NK-92 treated with Interleukin-12 subunit alpha and Interleukin-12 subunit beta, amount 100 ng/mL, for 24 hours (cell line): Measurements from ENCODE around the gene CDC42EP1.

Source experiments
- DNase-seq: peaks from one replicate; lab custom pipeline; 2025; lab: John Stamatoyannopoulos, UW

CDC42EP1 gene

DNA sequence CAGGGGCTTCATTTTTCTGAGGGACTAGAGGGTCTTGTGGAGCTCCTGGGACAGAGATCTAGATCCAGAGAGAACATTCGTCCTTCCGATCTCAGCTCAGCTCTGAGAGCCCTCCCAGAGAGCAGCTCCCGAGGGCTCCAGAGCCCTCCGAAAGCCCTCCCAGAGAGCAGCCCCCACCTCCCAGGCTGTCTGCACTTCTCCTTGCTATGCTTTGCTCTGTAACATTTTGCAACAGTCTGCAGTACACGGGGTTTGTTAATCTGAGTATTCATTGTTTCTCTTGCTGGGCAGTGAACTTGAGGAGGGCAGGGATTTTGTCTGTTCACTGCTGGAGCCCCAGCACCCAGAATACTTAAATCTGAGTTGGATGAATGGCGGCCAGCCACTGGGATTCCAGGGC is 50.9 kb downstream of the CDC42EP1 start:
- DNase-seq = no peak

DNA sequence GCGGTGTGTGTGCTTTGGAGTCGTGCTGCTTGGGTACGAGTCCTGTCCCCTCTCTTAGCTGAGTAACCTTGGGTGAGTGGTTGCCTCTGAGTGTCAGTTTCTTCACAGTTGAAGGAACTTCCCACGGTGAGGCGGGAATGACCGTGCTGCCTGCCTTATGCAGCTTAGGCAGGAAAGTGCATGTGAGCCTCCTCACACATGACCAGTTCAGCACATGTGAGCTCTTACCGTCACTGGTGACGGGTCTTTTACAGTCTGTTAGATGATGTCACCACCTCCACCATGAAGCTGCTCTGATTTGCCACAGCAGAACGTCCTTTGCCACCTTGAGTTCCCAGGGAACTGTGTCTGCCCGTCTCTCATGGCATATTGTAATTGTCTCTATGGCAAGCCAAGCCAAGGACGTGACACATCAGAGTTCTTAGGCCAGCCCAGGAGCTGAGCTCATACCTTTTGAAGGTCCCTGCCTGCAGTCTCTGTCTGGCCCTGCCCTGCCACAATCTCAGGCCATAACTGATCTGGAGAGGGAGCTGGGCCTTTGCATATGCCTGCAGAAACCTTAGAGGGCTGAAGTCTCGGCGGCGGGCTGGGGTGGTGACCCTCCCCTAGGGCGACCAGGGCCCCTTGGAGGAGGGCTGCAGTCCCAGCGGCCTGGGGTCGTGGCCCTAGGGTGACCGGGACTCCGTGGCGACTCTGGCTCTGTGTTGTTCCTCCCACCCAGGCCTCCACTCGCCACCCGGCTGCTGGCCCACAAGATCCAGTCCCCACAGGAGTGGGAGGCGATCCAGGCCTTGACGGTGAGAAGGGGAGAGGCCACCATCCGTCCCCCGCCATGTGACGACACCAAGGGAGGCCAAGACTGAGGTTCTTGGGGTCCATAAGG is 56.2 kb downstream of the CDC42EP1 start:
- no peak for DNase-seq

DNA sequence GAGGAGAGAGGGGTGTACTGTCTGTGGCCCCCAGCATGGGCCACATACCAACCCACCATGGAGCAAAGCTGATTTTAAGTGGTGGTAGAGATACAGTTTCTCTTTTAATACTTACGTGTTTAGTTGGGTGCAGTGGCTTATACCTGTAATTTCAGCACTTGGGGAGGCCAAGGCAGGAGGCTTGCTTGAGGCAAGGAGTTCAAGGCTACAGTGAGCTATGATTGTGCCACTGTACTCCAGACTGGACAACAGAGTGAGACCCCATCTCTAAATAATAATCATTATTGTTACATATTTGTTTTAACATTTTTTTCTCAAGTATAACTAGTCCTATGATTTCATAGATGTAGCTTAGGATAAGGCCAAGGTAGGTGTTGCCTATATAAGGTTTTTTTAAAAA is 57.2 kb downstream of the CDC42EP1 start:
- DNase-seq = no peak

DNA sequence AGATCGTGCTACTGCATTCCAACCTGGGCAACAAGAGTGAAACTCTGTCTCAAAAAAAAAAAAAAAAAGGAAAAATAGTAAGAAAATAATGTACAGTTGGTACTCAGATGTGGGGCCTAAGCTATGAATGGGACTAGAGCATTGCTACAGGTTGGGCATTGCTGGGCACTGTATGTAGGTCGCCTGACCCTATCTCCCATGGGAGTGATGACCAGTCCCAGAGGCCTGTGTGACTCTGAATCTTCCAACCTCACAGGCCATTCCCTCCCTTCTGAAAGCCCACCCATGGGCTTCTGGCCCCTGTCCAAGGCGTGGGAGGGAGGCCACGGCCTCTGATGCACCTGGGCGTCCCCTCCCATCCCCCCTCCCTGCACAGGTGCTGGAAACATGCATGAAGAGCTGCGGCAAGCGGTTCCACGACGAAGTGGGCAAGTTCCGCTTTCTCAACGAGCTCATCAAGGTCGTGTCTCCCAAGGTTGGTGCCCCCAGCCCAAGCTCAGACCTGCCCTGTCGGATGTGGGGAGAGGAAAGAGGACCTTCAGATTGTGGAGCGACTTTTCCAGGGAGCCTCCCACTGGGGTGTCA is 57.9 kb downstream of the CDC42EP1 start:
- DNase-seq = no peak

DNA sequence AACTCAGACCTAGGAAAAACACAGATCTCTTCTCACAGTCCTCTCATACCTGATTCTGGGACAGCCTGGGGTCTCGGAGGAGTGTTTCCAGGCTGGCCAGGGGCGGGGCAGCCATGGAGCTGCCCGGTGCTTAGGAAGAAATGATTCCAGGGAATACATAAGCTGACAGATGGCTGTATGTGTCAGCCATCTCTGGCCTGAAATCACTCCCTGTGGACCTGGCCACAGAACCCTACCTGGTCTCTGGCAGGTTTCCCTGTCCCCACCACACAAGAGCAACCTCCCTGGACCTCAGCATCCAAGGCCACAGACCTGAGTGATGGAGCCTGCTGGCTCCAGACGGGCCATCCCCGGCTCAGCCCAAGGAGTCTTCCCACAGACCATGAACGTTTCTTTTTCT is 58.4 kb downstream of the CDC42EP1 start:
- no peak for DNase-seq
